Amniotic epithelial cell (primary cell): ENCODE results near the gene FGD3.
"Not testable (repeated sequence)": the region's sequence is repeated elsewhere in the genome, so short reads cannot be mapped to it uniquely, and the experiment has no call there.

Source experiments
- DNase-seq: peaks from one replicate; pipeline ENCODE4 v3.0.0-alpha.2; 2010; ENCODE audit warnings: low read depth

Gene FGD3

GRCh38 chr9:92978345-92978875, 31.1 kb downstream of the FGD3 start:
- no peak for DNase-seq

- no peak for DNase-seq
Measured at GRCh38 chr9:92979283-92980056, 32.1 kb downstream of the FGD3 start.

DNA sequence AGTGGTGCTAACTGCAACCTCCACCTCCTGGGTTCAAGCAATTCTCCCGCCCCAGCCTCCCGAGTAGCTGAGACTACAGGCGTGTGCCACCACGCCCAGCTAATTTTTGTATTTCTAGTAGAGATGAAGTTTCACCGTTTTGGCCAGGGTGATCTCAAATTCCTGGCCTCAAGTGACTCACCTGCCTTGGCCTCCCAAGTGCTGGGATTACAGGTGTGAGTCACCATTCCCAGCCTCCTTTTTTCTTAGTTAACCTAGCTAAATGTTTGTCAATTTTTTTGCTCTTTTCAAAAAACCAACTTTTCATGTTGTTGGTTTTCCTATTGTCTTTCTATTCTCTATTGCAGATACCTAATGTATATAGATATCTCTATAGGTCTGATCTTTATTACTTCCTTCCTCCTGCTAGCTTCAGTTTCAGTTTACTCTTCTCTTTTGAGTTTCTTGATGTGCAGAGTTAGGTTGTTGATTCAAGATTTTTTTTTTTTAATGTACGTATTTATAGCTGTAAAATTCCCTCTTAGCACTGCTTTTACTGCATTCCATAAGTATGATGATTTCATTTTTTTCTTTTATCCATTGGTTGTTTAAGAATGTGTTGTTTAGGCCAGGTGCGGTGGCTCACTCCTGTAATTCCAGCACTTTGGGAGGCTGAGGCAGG, 32.9 kb downstream of the FGD3 start:
- peak; percentile 3 for DNase-seq

DNA sequence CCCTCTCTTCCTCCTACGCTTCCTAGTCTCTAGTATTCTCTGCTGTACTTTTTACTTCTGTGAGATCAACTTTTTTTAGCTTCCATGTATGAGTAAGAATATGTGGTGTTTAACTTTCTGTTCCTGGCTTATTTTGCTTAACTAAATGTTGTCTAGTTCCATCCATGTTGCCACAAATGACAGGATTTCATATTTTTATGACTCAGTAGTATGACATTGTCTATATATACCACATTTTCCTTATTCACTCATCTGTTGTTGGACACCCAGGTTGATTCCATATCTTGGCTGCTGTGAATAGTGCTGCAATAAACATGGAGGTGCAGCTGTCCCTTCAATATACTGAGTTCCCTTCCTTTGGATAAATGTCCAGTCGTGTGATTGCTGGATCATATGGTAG, 34.8 kb downstream of the FGD3 start:
- DNase-seq = no peak

DNA sequence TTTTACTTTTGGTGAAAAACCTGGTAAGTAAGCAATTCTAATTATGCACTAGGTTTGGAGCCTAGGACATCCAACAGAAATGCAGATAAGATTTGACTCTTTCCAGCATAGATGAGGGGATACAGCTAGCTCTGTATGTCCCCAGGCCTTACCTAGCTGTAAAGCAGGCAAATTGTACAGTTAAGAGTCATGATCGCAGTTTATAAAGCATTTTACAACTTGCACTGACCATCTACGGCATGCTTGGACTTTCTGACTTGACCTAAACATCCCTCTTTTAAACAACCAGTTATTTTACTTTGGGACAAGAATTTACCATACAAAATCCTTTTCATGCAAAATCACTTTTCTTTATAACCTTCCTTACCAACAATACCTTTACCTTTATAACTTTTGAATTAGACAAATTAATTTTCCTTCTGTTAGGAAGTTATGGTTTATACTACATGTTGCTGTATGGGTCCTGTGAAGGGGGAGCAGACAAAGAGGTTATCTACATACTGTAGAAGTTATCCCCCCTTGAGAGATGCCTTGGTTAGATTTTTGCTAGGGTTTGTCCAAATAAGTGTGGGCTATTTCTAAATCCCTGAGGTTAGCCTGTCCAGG, 36.8 kb downstream of the FGD3 start:
- peak; percentile 7 for DNase-seq

- no peak for DNase-seq
Measured at GRCh38 chr9:92984976-92985375, 37.7 kb downstream of the FGD3 start.

GRCh38 chr9:92986176-92987119, 39.1 kb downstream of the FGD3 start:
- peak; percentile 24 for DNase-seq

GRCh38 chr9:92988215-92988768, 41.0 kb downstream of the FGD3 start:
- no peak for DNase-seq

DNA sequence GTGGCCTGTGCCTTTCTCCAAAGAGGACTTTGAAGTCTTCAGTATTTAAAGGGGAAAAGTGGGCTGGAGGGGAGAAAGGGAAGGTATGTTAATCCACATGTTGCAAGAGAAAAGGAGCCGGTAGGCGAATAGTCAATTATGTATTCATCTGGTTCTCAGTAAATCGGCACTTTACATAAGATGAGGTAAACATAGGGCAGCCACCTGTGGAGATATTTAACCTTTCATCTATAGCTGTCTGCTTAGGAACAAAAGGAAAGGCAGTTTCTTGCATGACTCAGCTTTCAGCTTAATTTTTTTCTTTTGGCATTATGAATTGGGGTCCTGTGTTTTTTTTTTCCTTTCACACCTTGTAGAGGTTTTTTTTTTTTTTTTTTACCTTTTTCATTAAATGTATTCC, 42.2 kb downstream of the FGD3 start:
- DNase-seq = no peak

DNA sequence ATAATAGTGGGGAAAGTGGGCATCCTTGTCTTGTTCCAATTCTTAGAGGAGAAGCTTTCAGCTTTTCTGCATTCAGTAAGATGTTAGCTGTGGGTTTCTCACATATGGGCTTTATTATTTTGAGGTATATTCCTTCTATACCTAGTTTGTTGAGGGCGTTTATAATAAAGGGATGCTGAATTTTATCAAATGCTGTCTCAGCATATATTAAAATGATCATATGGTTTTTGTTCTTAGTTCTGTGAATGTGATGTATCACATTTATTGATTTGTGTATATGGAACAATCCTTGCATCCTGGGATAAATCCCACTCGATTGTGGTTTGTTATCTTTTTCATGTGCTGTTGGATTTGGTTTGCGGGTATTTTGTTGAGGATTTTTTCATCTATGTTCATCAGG, 43.1 kb downstream of the FGD3 start:
- no peak for DNase-seq

GRCh38 chr9:92992549-92992948, 45.2 kb downstream of the FGD3 start:
- no peak for DNase-seq

DNA sequence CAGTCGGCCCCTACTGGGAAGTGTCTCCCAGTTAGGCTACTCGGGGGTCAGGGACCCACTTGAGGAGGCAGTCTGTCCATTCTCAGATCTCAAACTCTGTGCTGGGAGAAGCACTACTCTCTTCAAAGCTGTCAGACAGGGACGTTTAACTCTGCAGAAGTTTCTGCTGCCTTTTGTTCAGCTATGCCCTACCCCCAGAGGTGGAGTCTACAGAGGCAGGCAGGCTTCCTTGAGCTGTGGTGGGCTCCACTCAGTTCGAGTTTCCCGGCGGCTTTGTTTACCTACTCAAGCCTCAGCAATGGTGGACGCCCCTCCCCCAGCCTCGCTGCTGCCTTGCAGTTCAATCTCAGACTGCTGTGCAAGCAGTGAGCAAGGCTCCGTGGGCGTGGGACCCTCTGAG, 51.5 kb downstream of the FGD3 start:
- not testable (repeated sequence) for DNase-seq

GRCh38 chr9:93001031-93001430, 53.7 kb downstream of the FGD3 start:
- DNase-seq = no peak

DNA sequence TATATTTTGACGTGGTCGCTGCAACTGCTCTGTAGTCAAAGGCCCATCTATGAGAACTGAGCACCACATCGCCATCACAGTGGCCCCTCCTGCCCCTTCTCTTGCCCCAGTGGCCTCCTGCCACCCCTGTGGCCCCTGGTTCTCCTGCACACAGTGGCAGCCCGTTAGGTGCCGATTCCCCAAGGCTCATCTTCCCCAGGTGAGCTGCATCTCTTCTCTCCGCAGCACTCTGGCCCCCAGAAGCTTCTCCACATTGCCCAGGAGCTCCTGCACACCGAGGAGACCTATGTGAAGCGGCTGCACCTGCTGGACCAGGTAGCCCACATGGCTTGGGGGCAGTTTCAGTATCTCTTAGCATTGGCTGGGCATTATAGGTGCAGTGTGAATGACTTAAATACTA, 55.4 kb downstream of the FGD3 start:
- DNase-seq = no peak

GRCh38 chr9:93003552-93004407, 56.5 kb downstream of the FGD3 start:
- DNase-seq = peak; percentile 28

DNA sequence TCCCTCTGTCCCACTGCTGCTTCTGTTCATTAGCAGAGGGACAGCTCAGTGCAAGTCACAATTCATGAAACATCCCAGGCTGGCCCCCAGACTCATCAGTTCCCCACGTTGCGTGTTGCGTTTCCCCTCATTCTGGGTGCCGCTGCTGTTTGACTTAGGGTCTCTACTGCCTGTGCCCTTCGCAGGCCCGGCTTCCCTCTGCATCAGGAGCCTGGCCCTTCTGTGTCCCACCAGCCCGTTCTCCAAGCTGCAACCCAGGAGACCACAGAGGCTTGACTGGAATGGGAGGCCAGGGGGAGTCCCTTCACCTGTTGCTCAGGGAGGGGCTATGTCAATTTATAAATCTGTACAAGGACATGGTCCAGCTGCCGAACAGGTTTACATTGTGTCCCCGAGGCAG, 57.2 kb downstream of the FGD3 start:
- no peak for DNase-seq

GRCh38 chr9:93005876-93006275, 58.6 kb downstream of the FGD3 start:
- no peak for DNase-seq

GRCh38 chr9:93007529-93008058, 60.3 kb downstream of the FGD3 start:
- no peak for DNase-seq

DNA sequence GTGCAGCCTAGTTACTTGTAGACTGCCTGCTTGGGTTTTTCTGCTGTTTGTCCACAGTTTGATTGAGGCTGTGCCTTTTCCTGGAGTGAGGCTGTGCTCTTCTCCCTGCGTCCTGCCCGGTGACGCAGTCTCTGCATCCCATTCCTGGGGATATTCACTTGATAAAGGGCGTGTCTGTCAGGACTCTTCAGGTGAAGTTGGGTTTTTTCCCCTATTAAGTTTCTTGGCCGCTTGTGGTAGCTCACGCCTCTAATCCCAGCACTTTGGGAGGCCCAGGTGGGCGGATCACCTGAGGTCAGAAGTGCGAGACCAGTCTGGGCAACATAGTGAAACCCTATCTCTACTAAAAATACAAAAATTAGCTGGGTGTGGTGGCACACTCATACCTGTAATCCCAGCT, 61.1 kb downstream of the FGD3 start:
- DNase-seq = no peak

DNA sequence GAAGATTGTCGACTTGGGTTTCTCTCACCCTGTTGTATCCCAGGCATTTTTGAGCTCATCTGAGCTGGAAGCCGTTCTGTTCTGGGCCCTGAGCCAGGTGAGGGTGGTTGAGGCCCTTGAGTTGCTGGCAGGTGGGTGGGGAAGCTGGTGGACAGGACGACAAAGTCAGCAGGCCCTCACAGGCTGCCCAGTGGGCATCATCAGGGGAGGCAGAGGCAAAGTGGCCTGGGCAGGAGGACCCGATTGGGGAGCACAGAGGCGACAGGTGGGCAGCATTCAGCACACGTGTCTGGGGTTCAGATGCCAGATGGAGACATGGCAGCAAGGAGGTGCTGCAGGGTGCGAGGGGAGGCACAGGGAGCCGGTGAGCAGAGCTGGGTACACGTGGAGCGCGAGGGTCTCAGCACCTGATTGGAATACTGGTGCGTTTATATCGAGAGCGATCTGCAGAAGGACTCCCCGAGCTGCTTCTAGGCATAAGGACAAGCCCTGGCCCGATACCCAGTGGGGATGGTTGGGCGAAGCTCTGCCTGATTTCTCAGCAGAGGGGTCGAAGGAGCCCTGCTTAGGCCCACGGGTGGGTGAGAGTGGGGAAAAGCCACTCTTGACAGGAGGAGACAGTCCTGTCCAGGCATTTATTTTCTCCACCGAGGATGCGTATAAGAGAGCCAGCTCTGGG, 62.2 kb downstream of the FGD3 start:
- no peak for DNase-seq
